ENCODE results near the gene GABBR2.

- TF ChIP-seq CTCF (IDR thresholded peaks at IDR 0.05) (no peak), POLR2AphosphoS5 (IDR thresholded peaks at IDR 0.05) (no peak), EP300 (IDR thresholded peaks at IDR 0.05) (no peak), POLR2A (IDR thresholded peaks at IDR 0.05) (no peak)
Measured at GRCh38 chr9:98378794-98379193, 329.9 kb downstream of the GABBR2 start.

Measured in suprapubic skin (tissue), 4 donors.